Kidney (tissue), 14 donors: ENCODE data around the gene FAM83G. TPM values are rescaled to one million over a fixed set of nuclear protein-coding genes. Genes with fewer than 3 reads are reported as not detected.
"Not testable (repeated sequence)": the region's sequence is repeated elsewhere in the genome, so short reads cannot be mapped to it uniquely, and the experiment has no call there.

Source experiments
- DNase-seq, 5 donors: peaks; one replicate each; pipeline ENCODE4 v3.0.0-alpha.2; 2013 to 2020
- FAIRE-seq: peaks from 2 replicates; lab custom pipeline; 2012; peaks lifted over from hg19 to GRCh38; lab: Jason Lieb, UNC
- H3K27ac ChIP-seq, 2 donors: one replicate each; pipeline ENCODE4 v1.7.0; 2013; ENCODE audit warnings: low read depth in 2 of 2, low read length in 2 of 2, inconsistent platforms in 1 of 2
- H3K27me3 ChIP-seq: one replicate; pipeline ENCODE4 v1.7.1; 2013; ENCODE audit warnings: low read length, inconsistent platforms; ENCODE audit not compliant: control insufficient read depth, insufficient read depth
- H3K36me3 ChIP-seq, 3 donors: one replicate each; pipeline versions ENCODE4 v1.7.0 to v1.7.1; 2013; ENCODE audit warnings: low read length in 3 of 3, control low read depth in 1 of 3, inconsistent platforms in 1 of 3; ENCODE audit not compliant: insufficient read depth in 3 of 3, control insufficient read depth in 2 of 3
- H3K4me1 ChIP-seq, 3 donors: one replicate each; pipeline versions ENCODE4 v1.7.0 to v1.7.1; 2013; ENCODE audit warnings: low read length in 3 of 3, inconsistent platforms in 1 of 3, low read depth in 1 of 3; ENCODE audit not compliant: control insufficient read depth in 2 of 3, insufficient read depth in 2 of 3
- H3K4me3 ChIP-seq, 3 donors: one replicate each; pipeline versions ENCODE4 v1.7.0 to v1.8.1; 2013; ENCODE audit warnings: low read length in 3 of 3, control low read depth in 1 of 3, inconsistent platforms in 1 of 3
- H3K9ac ChIP-seq, 3 donors: one replicate each; pipeline versions ENCODE4 v1.7.0 to v1.7.1; 2013; ENCODE audit warnings: low read length in 3 of 3, control low read depth in 1 of 3, inconsistent platforms in 1 of 3
- H3K9me3 ChIP-seq, 3 donors: one replicate each; pipeline versions ENCODE4 v1.7.0 to v1.7.1; 2013; ENCODE audit warnings: low read length in 3 of 3, control low read depth in 1 of 3, inconsistent platforms in 1 of 3; ENCODE audit not compliant: control insufficient read depth in 2 of 3, insufficient read depth in 1 of 3
- CTCF ChIP-seq: IDR thresholded peaks from 3 replicates; pipeline ENCODE4 v1.5.1; 2012; ENCODE audit warnings: mild to moderate bottlenecking, moderate library complexity, borderline replicate concordance; ENCODE audit not compliant: insufficient read depth; ENCODE audit errors: extremely low read depth
- intact Hi-C: fragments of 100-400 bp; cut with DNase I; formaldehyde crosslinking; loops from one replicate; pipeline ENCODE4 v1.11.1; 2022
- polyA plus RNA-seq: library from polyadenylated mRNA; stranded (reverse); fragments of 350-450 nt; fragmentation: Illumina TruSeq; extraction: RNeasy Lipid Tissue Mini Kit (QIAGEN cat#74804); gene quantifications from one replicate; pipeline ENCODE4 v1.2.3, GENCODE V29; 2014; ENCODE audit warnings: low read depth, low replicate concordance; ENCODE audit not compliant: insufficient read depth
- total RNA-seq: library from RNA; stranded (reverse); fragmentation: NEBNext Ultra II Directional; extraction: Animal tissue kit (Norgen Biotek cat#: 25700); gene quantifications from one replicate; pipeline ENCODE4 v1.2.1, GENCODE V29; 2021
- donor health status: control.
- donor health status: control.
- donor health status: control.
- donor health status: control.
- donor health status: control.
- donor health status: DM: yes; HTN: yes; CAD: no.
- donor health status: Normal renal cell carcinoma (clear cell type).

FAM83G gene
- total and polyA plus RNA-seq, 2 donors from 2014 or later: 4.9 to 8.0 TPM

DNA sequence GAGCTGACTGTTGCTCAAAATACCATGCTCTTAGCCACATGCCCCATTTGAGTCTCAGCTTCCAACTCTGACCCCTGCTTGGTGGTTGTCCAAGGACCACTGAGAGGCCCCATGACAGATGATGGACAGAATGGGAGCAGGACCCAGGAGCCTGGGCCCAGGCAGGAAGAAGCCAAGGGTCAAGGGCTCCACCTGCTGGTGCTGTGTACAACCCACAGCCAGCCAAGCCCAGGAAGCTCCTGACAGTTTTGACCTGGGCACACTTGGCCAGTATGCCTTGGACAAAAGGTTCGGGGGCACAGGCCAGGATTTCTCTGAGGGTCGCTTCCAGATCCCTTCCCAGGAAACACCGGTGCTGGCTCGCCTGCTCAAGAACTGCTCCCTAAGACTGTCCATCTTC, 27.2 kb upstream of the FAM83G start:
- H3K9me3 ChIP-seq, H3K9ac ChIP-seq, H3K36me3 ChIP-seq, intact Hi-C loops, H3K4me1 ChIP-seq, H3K27ac ChIP-seq, H3K4me3 ChIP-seq, FAIRE-seq, H3K27me3 ChIP-seq: not testable (repeated sequence)
- peak in 1 of 5 donors; percentile 81 for DNase-seq
- TF ChIP-seq CTCF: peak; percentile 54

DNA sequence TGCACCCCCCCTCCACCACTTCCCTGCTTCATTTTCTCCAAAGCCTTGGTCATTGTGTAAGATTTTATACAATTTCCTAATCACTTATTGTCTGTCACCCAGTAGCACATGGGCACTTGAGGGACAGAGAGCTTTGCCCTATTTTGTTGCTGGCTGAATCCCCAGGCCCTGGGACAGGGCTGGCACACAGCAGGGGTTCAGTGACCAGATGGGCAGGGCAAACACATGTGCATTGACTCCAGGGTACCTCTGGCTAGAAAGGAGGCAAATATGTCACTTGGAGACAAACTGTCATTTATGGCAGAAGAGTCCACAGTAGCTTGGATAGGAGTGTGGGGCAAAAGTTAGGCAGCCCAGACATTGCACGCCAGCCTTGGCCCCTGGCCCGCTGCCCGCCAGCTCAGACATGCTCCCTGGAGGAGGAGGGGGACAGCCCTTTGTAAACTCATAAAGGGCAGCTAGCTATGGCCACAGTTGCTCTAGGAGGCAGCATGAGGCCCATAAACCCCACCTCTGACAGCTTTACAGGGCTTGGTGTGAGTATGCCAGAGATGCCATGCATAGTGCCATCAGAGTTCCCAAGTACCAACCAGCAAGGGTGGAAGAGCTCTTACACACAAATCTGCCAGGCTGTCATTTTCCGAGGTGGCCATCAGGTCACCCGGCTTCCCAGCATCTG, 26.3 kb upstream of the FAM83G start:
- H3K9ac ChIP-seq, FAIRE-seq, intact Hi-C loops, H3K4me1 ChIP-seq, DNase-seq, H3K9me3 ChIP-seq, H3K4me3 ChIP-seq, H3K27me3 ChIP-seq, H3K27ac ChIP-seq, H3K36me3 ChIP-seq: not testable (repeated sequence)

- H3K9ac ChIP-seq, H3K9me3 ChIP-seq, H3K4me1 ChIP-seq, H3K4me3 ChIP-seq, H3K27ac ChIP-seq, DNase-seq, H3K27me3 ChIP-seq, intact Hi-C loops, FAIRE-seq, H3K36me3 ChIP-seq: not testable (repeated sequence)
These were observed 25.2 kb upstream of the FAM83G start for GRCh38 chr17:19029740-19030139.

DNA sequence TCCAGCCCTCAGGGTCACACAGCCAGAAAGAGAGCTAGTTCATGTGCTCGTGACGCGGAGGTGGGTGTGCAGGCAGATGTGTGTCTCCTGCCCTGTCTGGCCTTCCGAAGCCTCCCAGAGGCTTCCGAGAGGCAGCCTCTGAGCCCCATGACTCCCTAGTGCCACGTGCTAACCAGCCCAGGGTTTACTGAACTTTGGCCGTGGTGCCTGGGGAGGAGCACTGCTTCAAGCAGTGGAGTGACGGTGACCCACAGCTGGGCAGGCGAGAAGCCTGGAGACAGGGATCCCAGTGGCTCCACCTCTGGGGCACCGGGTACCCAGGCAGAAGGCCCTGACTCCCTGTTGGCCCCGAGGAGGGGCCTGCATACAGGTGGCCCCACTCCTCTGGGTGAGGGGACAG, 24.1 kb upstream of the FAM83G start:
- H3K4me1 ChIP-seq, H3K36me3 ChIP-seq, H3K9ac ChIP-seq, H3K27me3 ChIP-seq, H3K9me3 ChIP-seq, FAIRE-seq, DNase-seq, H3K4me3 ChIP-seq, H3K27ac ChIP-seq, intact Hi-C loops: not testable (repeated sequence)
